NCI-H1694 treated with DMSO at 0.1 percent for 48 hours (cell line): Measurements from ENCODE around the gene SLC6A2.
"Not testable (repeated sequence)": the region's sequence is repeated elsewhere in the genome, so short reads cannot be mapped to it uniquely, and the experiment has no call there.

Experiments used
- DNase-seq: peaks from one replicate; lab custom pipeline; 2025; lab: John Stamatoyannopoulos, UW

The SLC6A2 gene

DNA sequence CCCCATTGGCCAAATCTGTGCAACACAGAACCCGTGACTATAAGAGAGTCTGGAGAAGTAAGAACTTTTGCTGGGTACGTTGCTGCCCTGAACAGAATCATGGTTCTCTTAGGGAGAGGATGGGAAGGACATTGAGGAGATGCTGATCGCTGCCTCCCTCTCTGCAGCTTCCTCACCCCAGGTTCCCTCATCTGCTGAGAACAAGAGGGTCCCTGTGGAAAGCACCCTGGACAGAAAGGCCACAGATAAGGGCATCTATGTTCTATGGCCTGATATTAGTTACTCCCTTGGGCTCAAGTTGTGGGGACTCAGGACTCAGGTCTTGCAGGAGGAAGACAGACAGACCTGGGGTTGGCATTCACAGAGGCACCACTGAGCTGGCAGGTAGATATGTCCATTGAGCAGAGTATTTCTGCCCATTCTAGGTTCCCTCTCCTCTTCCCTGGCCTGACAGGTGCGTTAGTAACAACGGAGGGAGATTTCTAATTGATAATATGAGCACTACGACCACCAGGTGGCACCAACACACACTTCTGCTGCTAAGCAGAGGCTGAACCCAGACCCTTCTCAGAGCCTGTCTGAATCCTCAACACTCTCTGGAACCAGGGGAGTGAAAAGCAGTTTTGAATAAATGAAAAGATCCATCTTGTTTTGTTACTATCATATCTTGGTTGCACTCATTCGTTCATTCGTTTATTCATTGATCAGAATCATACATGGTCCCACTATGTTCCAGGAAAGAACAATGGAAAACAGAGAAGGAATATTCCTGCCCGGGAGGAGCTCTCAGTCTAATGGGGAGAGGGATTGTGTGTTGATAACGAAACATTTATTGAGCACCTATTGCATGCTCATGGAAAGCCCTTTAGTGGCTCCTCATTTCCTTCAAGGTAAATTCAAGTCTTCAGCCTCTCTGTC lies 56.4 kb downstream of the SLC6A2 start:
- DNase-seq = peak; percentile 78

- DNase-seq = no peak
Observed at GRCh38 chr16:55713103-55713502, 57.3 kb downstream of the SLC6A2 start.

GRCh38 chr16:55717326-55717725 lies 61.5 kb downstream of the SLC6A2 start:
- DNase-seq = no peak

GRCh38 chr16:55725055-55725777 lies 69.4 kb downstream of the SLC6A2 start:
- DNase-seq = no peak

DNA sequence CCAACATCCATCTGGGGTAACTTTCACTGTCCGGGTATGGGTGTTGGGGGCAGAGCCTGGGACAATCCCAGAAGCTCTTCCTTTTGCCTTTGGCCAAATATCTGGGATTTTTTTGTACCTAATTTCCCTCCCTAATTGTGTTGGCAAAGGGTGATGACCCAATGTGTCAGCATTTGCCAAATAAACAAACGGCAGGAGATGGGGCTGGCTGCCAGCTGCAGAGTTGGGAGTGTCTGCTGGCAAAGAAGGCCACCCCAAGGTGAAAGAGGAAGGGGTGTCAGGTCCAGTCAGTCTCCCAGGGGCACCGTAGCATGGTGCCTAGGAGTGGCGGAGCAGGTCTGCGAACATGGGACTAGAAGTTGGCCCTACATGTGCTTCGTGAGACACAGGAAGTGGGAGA lies 73.0 kb downstream of the SLC6A2 start:
- no peak for DNase-seq

GRCh38 chr16:55730115-55730514 lies 74.3 kb downstream of the SLC6A2 start:
- no peak for DNase-seq

DNA sequence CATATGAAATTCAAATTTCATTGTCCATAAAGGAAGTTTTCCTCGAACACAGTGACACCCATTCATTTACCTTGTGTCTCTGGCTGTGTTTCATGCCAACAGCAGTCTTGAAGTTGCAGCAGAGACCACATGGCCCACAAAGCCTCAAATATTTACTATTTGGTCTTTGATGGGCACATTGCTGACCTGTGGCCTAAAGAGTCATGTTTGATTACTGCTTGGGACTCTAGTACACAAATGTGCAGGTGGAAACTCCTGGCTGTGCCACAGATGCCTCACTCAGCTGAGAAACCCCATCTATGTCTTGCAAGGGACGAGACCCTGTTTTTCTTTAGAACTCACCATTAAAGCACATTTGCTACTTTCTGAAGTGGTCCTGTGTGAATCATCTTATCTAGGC lies 76.7 kb downstream of the SLC6A2 start:
- no peak for DNase-seq

GRCh38 chr16:55734665-55735064 lies 78.9 kb downstream of the SLC6A2 start:
- DNase-seq = no peak

DNA sequence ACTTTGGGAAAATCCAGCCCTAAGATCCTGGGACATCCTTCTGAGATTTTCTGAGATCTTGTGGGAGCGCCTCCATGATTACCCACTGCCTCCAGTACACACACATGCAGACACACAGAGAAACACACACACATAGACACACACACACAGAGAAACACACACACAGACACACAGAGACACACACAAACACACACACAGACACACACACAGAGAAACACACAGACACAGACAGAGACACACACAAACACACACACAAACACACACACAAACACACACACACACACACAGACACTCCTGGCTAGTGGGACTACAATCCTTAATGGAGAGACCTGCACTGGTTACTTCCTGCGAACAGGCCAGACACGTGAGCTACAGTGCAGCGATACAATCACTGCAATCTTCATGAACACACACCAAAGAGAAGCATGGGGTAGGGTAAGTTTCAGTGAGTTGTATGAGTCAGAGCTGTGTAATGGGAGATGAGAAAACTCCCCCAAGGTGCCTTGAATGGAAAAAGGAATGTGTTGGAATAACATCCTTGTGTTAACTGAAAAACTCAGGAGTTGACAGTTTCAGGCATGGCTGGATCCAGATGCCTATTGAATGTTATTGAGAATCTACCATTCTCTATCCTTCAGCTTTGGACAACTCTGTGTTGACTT lies 79.5 kb downstream of the SLC6A2 start:
- DNase-seq = no peak

DNA sequence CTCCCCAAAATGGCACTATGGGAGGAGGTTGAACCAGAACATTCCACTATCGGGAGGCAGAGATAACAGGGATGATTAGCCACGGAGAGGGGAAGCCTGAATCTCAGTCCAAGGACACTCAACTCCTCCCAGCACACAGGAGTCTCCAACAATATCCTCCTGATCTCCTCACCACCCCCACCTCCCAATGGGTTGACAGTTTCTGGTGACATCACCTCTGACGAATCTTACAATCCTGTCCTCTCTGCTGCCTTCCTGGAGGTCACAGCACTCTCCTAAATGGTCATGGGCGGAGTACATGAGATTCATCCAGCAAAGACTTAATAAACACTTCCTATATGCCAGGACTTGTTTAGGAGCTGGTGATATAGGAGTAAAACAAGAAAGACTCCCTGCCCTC lies 80.9 kb downstream of the SLC6A2 start:
- DNase-seq = no peak

GRCh38 chr16:55737318-55737717 lies 81.5 kb downstream of the SLC6A2 start:
- DNase-seq = no peak

GRCh38 chr16:55737966-55738365 lies 82.2 kb downstream of the SLC6A2 start:
- DNase-seq = no peak

DNA sequence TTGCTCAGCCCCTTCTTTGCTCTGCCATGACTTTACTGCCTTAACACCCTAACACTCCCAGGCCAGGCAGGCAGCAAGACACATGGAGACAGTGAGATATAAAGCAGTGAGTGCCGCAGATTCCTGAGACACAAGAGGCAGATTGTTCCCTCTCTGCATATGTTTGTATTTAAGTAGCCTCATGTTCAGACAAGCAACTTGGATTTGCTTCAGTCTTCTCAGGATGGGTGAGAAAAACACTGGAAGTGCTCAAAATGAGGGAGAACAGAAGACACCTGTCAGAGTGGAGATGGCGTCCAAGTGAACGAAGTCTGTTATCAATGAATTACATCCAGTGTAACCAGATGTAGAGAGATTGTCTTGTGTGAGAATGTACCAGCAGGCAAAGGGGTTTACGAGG lies 90.3 kb downstream of the SLC6A2 start:
- DNase-seq = no peak

GRCh38 chr16:55747785-55748184 lies 92.0 kb downstream of the SLC6A2 start:
- DNase-seq = no peak

- DNase-seq = not testable (repeated sequence)
Observed at GRCh38 chr16:55752465-55753144, 96.8 kb downstream of the SLC6A2 start.

- DNase-seq = not testable (repeated sequence)
Observed at GRCh38 chr16:55753145-55753631, 97.4 kb downstream of the SLC6A2 start.
